Hepatocyte (in vitro differentiated cells): ENCODE results near the gene EPHA6. TPM values are rescaled to one million over a fixed set of nuclear protein-coding genes. Genes with fewer than 3 reads are reported as not detected.

Experiments
- DNase-seq: peaks from one replicate; pipeline ENCODE4 v3.0.0-alpha.2; 2016; ENCODE audit warnings: low spot score
- H2AFZ ChIP-seq: fragments of 200-600 bp; sonication (generic); 2 replicates; pipeline ENCODE4 v1.6.0; 2016; ENCODE audit warnings: antibody characterized with exemption, mild to moderate bottlenecking
- H3K27ac ChIP-seq: fragments of 200-600 bp; sonication (generic); 2 replicates; pipeline ENCODE4 v1.5.1; 2016; ENCODE audit warnings: mild to moderate bottlenecking
- H3K27me3 ChIP-seq: fragments of 200-600 bp; sonication (generic); 2 replicates; pipeline ENCODE4 v1.6.1; 2016
- H3K36me3 ChIP-seq: fragments of 200-600 bp; sonication (generic); replicated peaks from 2 replicates; pipeline ENCODE4 v1.5.1; 2016; ENCODE audit warnings: low read depth; ENCODE audit not compliant: insufficient read depth
- H3K4me1 ChIP-seq: fragments of 200-600 bp; sonication (generic); 2 replicates; pipeline ENCODE4 v1.5.1; 2016; ENCODE audit warnings: mild to moderate bottlenecking, moderate library complexity; ENCODE audit not compliant: insufficient read depth
- H3K4me2 ChIP-seq: fragments of 200-600 bp; sonication (generic); 2 replicates; pipeline ENCODE4 v1.6.0; 2016
- H3K4me3 ChIP-seq: fragments of 200-600 bp; sonication (generic); 2 replicates; pipeline ENCODE4 v1.5.1; 2016; ENCODE audit warnings: mild to moderate bottlenecking
- H3K79me2 ChIP-seq: fragments of 200-600 bp; sonication (generic); 2 replicates; pipeline ENCODE4 v1.6.0; 2017; ENCODE audit warnings: mild to moderate bottlenecking
- H3K9me2 ChIP-seq: fragments of 200-600 bp; sonication (generic); replicated peaks from 2 replicates; pipeline ENCODE4 v1.6.0; 2017; ENCODE audit warnings: mild to moderate bottlenecking; ENCODE audit not compliant: insufficient read depth
- H3K9me3 ChIP-seq: fragments of 200-600 bp; sonication (generic); 2 replicates; pipeline ENCODE4 v1.5.1; 2016; ENCODE audit warnings: low read depth, mild to moderate bottlenecking
- H4K20me1 ChIP-seq: fragments of 200-600 bp; sonication (generic); 2 replicates; pipeline ENCODE4 v1.6.0; 2016; ENCODE audit warnings: mild to moderate bottlenecking; ENCODE audit not compliant: insufficient read depth, poor library complexity, severe bottlenecking
- CTCF ChIP-seq: fragments of 200-600 bp; sonication (generic); IDR thresholded peaks from 2 replicates; pipeline ENCODE4 v1.5.1; 2016; ENCODE audit warnings: antibody characterized with exemption, mild to moderate bottlenecking; ENCODE audit not compliant: poor library complexity
- EZH2 ChIP-seq: fragments of 200-600 bp; sonication (generic); IDR thresholded peaks from 2 replicates; pipeline ENCODE4 v1.6.1; 2016; ENCODE audit warnings: antibody characterized with exemption, mild to moderate bottlenecking, borderline replicate concordance
- EZH2phosphoT487 ChIP-seq: fragments of 200-600 bp; sonication (generic); IDR thresholded peaks from one replicate; pipeline ENCODE4 v1.6.1; 2018; ENCODE audit warnings: antibody characterized with exemption, mild to moderate bottlenecking, low read depth, moderate library complexity; ENCODE audit not compliant: unreplicated experiment, severe bottlenecking
- WGBS: methylation state at CpG from one replicate; pipeline ENCODE4 v1.1.6; 2016; ENCODE audit warnings: low lambda C conversion rate; ENCODE audit errors: missing lambda C conversion rate; 5-methylcytosine and 5-hydroxymethylcytosine counted together
- polyA plus RNA-seq: library from polyadenylated mRNA; unstranded; fragments of >200 nt; fragmentation: Nextera tagmentation; extraction: Ambion mirVana; gene quantifications from 2 replicates; pipeline ENCODE4 v1.2.1, GENCODE V29; 2016
- total RNA-seq: library from RNA; depleted of rRNA; stranded (reverse); fragments of >200 nt; gene quantifications from 2 replicates; pipeline ENCODE4 v1.2.3, GENCODE V29; 2014

The EPHA6 gene
- total and polyA plus RNA-seq, 2 experiments from 2014 or later: 3.4 to 16.7 TPM

GRCh38 chr3:97148931-97149330, 334.5 kb downstream of the EPHA6 start:
- no peak for TF ChIP-seq EZH2phosphoT487
- TF ChIP-seq CTCF: no peak
- no peak for TF ChIP-seq EZH2
- Histone ChIP-seq H3K4me2 (no peak overlapping the region), H3K4me1 (no peaks in the 10 kb centered on the region)

GRCh38 chr3:97161169-97161568, 346.8 kb downstream of the EPHA6 start:
- Histone ChIP-seq H4K20me1 (no peaks in the 10 kb centered on the region), H3K9me3 (no peaks in the 10 kb centered on the region), H3K36me3 (no peaks in the 10 kb centered on the region), H3K4me3 (no peak overlapping the region), H3K27ac (no peak overlapping the region), H3K4me2 (no peak overlapping the region), H3K79me2 (no peaks in the 10 kb centered on the region), H3K27me3 (no peaks in the 10 kb centered on the region), H2AFZ (no peak overlapping the region), H3K4me1 (no peaks in the 10 kb centered on the region), H3K9me2 (no peaks in the 10 kb centered on the region)
- TF ChIP-seq EZH2: no peak
- TF ChIP-seq EZH2phosphoT487: no peak
- no peak for TF ChIP-seq CTCF
- no peak for DNase-seq
- 92% methylated on average over 2 of the region's 2 CpGs for WGBS

More at GRCh38 chr3:97148931-97149330, 334.5 kb downstream of the EPHA6 start:
- no peaks in the 10 kb centered on the region for H3K9me3 ChIP-seq
- WGBS: 89% methylated on average over 2 of the region's 2 CpGs
- DNase-seq: no peak
- no peaks in the 10 kb centered on the region for H3K27me3 ChIP-seq
- H3K9me2 ChIP-seq: no peaks in the 10 kb centered on the region
- H3K36me3 ChIP-seq: no peaks in the 10 kb centered on the region
- no peaks in the 10 kb centered on the region for H3K79me2 ChIP-seq
- no peaks in the 10 kb centered on the region for H4K20me1 ChIP-seq
- H3K4me3 ChIP-seq: no peak overlapping the region
- no peak overlapping the region for H2AFZ ChIP-seq
- H3K27ac ChIP-seq: no peak overlapping the region

- no peak overlapping the region for H3K4me2 ChIP-seq
- no peaks in the 10 kb centered on the region for H3K4me1 ChIP-seq
- peaks cover 8% of the 10 kb centered on the region for H3K9me3 ChIP-seq
- DNase-seq: no peak
- H4K20me1 ChIP-seq: no peaks in the 10 kb centered on the region
- TF ChIP-seq EZH2phosphoT487 (no peak), EZH2 (no peak), CTCF (no peak)
- H3K27ac ChIP-seq: no peak overlapping the region
- no peaks in the 10 kb centered on the region for H3K27me3 ChIP-seq
- no peaks in the 10 kb centered on the region for H3K9me2 ChIP-seq
- H2AFZ ChIP-seq: no peak overlapping the region
- no peaks in the 10 kb centered on the region for H3K79me2 ChIP-seq
- no peak overlapping the region for H3K4me3 ChIP-seq
- H3K36me3 ChIP-seq: no peaks in the 10 kb centered on the region
Measured at GRCh38 chr3:97177242-97177641, 362.8 kb downstream of the EPHA6 start.

- Histone ChIP-seq H2AFZ (no peak overlapping the region), H4K20me1 (no peaks in the 10 kb centered on the region), H3K36me3 (no peaks in the 10 kb centered on the region), H3K4me1 (no peaks in the 10 kb centered on the region), H3K79me2 (no peaks in the 10 kb centered on the region), H3K27me3 (no peaks in the 10 kb centered on the region), H3K4me2 (no peak overlapping the region), H3K9me2 (no peaks in the 10 kb centered on the region), H3K9me3 (peaks cover 5% of the 10 kb centered on the region), H3K27ac (no peak overlapping the region), H3K4me3 (no peak overlapping the region)
- 82% methylated on average over 3 of the region's 3 CpGs for WGBS
- TF ChIP-seq EZH2phosphoT487 (no peak), CTCF (no peak), EZH2 (no peak)
- no peak for DNase-seq
Measured at GRCh38 chr3:97181704-97182103, 367.3 kb downstream of the EPHA6 start.
